HL-60 (cell line): Measurements from ENCODE around the gene MAPKAPK5.

ENCODE experiments used
- DNase-seq, 2 experiments: peaks; one replicate each; pipeline ENCODE4 v3.0.0-alpha.2; 2010 to 2020; ENCODE audit warnings: low read depth in 1 of 2, low spot score in 1 of 2
- H3K27ac ChIP-seq: fragments of 250-450 bp; sonication (Bioruptor Pico); replicated peaks from 2 replicates; pipeline ENCODE4 v1.5.1; 2020; ENCODE audit warnings: mild to moderate bottlenecking, moderate library complexity
- H3K27me3 ChIP-seq: fragments of 250-450 bp; sonication (Bioruptor Pico); 2 replicates; pipeline ENCODE4 v1.5.1; 2021; ENCODE audit warnings: mild to moderate bottlenecking, moderate library complexity; ENCODE audit not compliant: insufficient read depth, poor library complexity, severe bottlenecking
- H3K4me3 ChIP-seq: replicated peaks from 2 replicates; pipeline ENCODE4 v1.5.1; 2011; ENCODE audit warnings: mild to moderate bottlenecking, control low read depth, low read length; ENCODE audit not compliant: insufficient read depth
- CTCF ChIP-seq: IDR thresholded peaks from one replicate; pipeline ENCODE4 v1.5.1; 2011; ENCODE audit warnings: low read length, control low read depth, inconsistent platforms; ENCODE audit not compliant: insufficient read depth
- GABPA ChIP-seq: IDR thresholded peaks from 2 replicates; pipeline ENCODE4 v1.6.1; 2012; ENCODE audit warnings: low read depth
- POLR2AphosphoS5 ChIP-seq: IDR thresholded peaks from 2 replicates; pipeline ENCODE4 v1.6.1; 2012; ENCODE audit warnings: low read depth
- REST ChIP-seq: IDR thresholded peaks from 2 replicates; pipeline ENCODE4 v1.6.1; 2012; ENCODE audit warnings: low read depth; ENCODE audit not compliant: insufficient replicate concordance
- SPI1 ChIP-seq: IDR thresholded peaks from 2 replicates; pipeline ENCODE4 v1.6.1; 2012; ENCODE audit warnings: low read depth, mild to moderate bottlenecking, borderline replicate concordance

The MAPKAPK5 gene

DNA sequence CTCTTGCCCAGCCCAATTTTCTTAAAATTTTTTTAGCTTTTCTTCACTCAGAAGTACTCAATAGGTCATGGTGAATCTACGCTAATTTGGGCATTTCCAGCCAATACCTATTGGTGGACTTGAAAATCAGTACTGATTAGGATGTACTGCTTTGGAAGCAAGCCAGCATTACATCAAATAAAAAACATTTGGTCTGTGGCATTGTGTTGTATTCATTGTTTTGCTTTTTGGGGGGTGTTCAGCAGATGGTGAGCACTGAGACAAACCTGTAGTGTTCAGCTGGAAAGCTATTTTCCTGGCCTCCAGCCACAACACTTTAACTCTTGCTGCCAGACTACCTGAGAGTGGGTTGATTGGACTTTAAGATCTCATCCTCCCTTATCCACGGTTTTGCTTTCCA lies 4.0 kb downstream of the MAPKAPK5 start:
- no peak overlapping the region for H3K4me3 ChIP-seq
- no peak for DNase-seq
- TF ChIP-seq CTCF = no peak
- TF ChIP-seq GABPA = no peak
- TF ChIP-seq REST = no peak
- no peak for TF ChIP-seq SPI1
- no peak for TF ChIP-seq POLR2AphosphoS5
- no peak overlapping the region for H3K27ac ChIP-seq
- H3K27me3 ChIP-seq = no peaks in the 10 kb centered on the region

DNA sequence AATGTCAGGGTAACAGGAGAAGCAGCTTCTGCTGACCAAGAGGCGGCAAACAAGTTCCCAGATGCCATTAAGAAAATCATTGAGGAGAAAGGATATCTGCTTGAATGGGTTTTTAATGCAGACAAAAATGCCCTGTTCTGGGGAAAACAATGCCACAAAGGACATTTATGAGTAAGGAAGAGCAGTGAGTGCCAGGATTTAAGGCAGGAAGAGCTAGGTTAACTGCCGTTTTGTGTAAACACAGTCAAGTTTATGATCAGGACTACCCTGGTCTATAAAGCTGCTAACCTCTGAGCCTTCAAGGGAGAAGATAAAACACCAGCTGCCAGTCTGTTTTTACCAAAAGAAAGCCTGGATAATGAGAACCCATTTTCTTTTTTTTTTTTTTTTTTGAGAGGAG lies 8.5 kb downstream of the MAPKAPK5 start:
- DNase-seq = no peak
- TF ChIP-seq REST (no peak), SPI1 (no peak), CTCF (no peak), GABPA (no peak), POLR2AphosphoS5 (no peak)
- no peak overlapping the region for H3K4me3 ChIP-seq
- no peak overlapping the region for H3K27ac ChIP-seq
- no peaks in the 10 kb centered on the region for H3K27me3 ChIP-seq

DNA sequence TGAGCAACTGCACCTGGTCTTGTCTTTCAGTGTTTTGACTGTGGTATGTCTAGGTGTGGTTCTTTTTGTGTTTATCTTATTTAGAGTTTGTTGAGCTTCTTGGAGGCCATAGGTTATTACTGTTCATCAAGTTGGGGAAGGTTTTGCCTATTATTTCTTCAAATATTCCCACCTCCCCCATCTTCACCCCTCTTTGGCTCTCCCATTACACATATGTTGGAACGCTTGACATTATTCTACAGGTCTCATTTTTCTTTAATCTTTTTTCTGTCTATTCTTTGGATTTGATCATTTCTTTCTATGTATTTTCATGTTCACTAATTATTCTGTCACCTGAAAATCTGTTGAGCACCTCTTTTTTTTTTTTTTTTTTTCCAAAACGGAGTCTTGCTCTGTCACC lies 16.2 kb downstream of the MAPKAPK5 start:
- H3K27ac ChIP-seq = no peak overlapping the region
- DNase-seq = no peak
- no peaks in the 10 kb centered on the region for H3K27me3 ChIP-seq
- H3K4me3 ChIP-seq = no peak overlapping the region
- TF ChIP-seq CTCF = no peak
- no peak for TF ChIP-seq SPI1
- no peak for TF ChIP-seq REST
- TF ChIP-seq POLR2AphosphoS5 = no peak
- TF ChIP-seq GABPA = no peak
